ENCODE measurements around the gene SPATA17. TPM values are rescaled to one million over a fixed set of nuclear protein-coding genes. Genes with fewer than 3 reads are reported as not detected.
"Not testable (repeated sequence)": the region's sequence is repeated elsewhere in the genome, so short reads cannot be mapped to it uniquely, and the experiment has no call there.

Gene SPATA17, protein sequence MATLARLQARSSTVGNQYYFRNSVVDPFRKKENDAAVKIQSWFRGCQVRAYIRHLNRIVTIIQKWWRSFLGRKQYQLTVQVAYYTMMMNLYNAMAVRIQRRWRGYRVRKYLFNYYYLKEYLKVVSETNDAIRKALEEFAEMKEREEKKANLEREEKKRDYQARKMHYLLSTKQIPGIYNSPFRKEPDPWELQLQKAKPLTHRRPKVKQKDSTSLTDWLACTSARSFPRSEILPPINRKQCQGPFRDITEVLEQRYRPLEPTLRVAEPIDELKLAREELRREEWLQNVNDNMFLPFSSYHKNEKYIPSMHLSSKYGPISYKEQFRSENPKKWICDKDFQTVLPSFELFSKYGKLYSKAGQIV
- 0.03 and 0.49 TPM in 2 replicates for total RNA-seq (2014; rRNA removed; shearing (Covaris generic))

DNA sequence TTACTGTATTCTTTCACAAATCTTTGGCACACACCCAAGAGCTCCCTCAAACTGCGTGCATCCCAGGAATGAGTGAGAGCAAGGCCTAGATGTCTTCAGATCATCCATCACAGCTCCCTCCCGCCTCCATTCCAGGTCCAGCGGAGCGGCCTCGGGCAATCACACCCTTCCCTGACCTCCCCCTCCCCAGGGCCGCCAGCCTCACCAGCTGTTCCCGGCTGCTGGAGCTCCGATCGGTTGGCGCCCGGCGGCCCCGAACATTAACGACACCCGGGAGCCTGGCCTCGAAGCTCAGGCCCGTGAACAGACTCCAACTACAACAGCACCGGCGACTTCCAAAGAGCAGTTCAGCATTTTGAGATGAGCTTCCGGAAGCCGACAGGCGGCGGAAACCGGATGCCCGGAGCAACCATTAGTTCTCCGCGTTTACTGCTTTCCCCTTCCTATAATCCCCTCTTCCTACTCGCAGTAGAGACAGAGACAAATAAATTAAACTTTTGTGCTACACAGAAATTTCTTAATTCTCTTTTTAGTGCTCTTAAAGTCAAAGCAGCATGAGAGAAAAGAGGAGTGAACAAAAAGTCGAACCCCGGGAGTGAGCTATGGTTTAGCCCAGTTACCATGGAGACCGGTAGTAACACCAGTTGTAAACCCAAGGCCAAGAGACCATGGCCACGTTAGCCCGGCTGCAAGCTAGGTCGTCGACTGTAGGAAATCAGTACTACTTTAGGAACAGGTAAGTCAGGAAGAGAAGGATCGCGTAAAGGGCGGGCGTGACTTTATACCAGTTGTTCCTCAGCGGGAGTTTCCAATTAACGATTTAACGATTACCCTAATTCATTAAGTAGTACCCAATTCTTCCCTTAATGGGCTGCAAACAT, at the start of gene SPATA17, which contains the start of gene GPATCH2:
Gene SPATA17, plus strand, starts transcription at position 634 of the 881 bp plus-strand sequence. Its CDS starts 35 bp downstream, at position 669.
Gene GPATCH2, minus strand, starts transcription at position 380 of the 881 bp plus-strand sequence. Its CDS starts 119 bp downstream, at position 261.
- Histone ChIP-seq H3K27me3 (no peaks in the 10 kb centered on the region), H3K4me3 (peak within 1 kb of the TSS; percentile 75), H3K27ac (peak within 1 kb of the TSS; percentile 97), H3K4me1 (peaks cover 5% of the 10 kb centered on the region), H3K36me3 (no peaks in the 10 kb centered on the region), H3K9me3 (replicated peaks) (no peaks in the 10 kb centered on the region)
- DNase-seq = peak; percentile 85 to 93

DNA sequence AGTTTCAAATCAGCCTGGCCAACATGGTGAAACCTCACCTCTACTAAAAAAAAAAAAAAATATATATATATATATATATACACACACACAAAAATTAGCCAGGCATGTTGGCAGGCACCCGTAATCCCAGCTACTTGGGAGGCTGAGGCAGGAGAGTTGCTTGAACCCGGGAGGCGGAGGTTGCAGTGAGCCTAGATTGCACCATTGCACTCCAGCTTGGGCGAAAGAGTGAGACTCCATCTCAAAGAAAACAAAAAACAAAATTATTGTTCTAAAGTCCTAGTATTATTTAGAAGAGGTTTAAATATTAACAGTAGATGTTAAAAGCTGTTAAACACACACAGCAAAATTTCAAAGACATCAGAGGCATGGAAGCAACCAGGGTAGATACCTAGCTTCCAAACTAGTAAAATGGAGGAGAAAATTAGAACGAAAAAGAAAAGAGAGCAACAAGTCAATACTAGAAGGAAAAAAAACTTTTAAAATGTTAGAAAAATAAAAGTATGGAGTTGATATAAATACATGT, 46.8 kb upstream of the SPATA17 start:
- not testable (repeated sequence) for H3K9me3 ChIP-seq (replicated peaks); H3K4me1 ChIP-seq; H3K4me3 ChIP-seq; H3K36me3 ChIP-seq; H3K27me3 ChIP-seq; H3K27ac ChIP-seq; DNase-seq

GRCh38 chr1:217585577-217585976, 45.6 kb upstream of the SPATA17 start:
- H3K4me1 ChIP-seq = no peaks in the 10 kb centered on the region
- no peak overlapping the region for H3K27ac ChIP-seq
- no peaks in the 10 kb centered on the region for H3K27me3 ChIP-seq
- no peak for DNase-seq
- peaks cover 3% of the 10 kb centered on the region; the same call in 1 of the 2 replicates for H3K36me3 ChIP-seq
- H3K9me3 ChIP-seq (replicated peaks) = no peaks in the 10 kb centered on the region
- no peak overlapping the region for H3K4me3 ChIP-seq

DNA sequence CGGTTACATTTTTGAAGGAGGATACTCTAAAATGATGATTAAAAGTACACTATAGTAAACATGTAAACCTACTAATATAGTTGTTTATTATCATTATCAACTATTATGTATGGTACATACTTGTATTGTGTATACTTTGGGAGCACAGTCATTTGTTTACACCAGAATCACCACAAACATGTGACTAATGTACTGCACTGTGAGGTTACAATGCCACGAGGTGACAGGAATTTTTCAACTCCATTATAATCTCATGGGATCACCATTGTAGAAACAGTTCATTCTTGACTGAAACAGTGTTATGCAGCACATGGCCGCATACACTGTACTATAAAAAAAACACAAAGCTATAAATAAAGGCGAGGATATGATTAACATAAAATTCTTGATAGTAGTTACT, 44.6 kb upstream of the SPATA17 start:
- H3K4me1 ChIP-seq = no peaks in the 10 kb centered on the region
- no peak for DNase-seq
- no peaks in the 10 kb centered on the region for H3K9me3 ChIP-seq (replicated peaks)
- no peak overlapping the region for H3K27ac ChIP-seq
- no peaks in the 10 kb centered on the region for H3K27me3 ChIP-seq
- peaks cover 3% of the 10 kb centered on the region; the same call in 1 of the 2 replicates for H3K36me3 ChIP-seq
- H3K4me3 ChIP-seq = no peak overlapping the region

DNA sequence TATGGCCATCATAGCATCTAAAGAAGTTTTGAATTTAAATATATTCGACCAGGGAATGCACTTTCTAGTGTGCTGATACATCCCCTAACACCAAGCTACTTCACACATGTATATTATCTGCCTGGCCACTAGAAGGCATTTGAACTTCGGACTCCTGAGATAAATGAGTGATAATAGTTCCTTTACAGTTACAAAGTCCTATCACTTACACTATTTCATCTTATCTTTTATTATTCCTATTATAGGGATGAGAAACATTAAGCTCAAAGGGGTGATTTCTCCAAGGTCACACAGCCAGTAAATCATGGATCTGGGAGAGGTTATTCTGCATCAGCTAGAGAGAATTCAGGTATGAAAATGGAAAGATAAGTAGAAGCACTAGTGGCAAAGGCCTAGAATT, 40.5 kb upstream of the SPATA17 start:
- H3K4me1 ChIP-seq = no peaks in the 10 kb centered on the region
- no peaks in the 10 kb centered on the region for H3K27me3 ChIP-seq
- no peak overlapping the region for H3K4me3 ChIP-seq
- H3K27ac ChIP-seq = no peak overlapping the region
- no peaks in the 10 kb centered on the region for H3K9me3 ChIP-seq (replicated peaks)
- no peak for DNase-seq
- H3K36me3 ChIP-seq = peaks cover 3% of the 10 kb centered on the region; the same call in 1 of the 2 replicates

DNA sequence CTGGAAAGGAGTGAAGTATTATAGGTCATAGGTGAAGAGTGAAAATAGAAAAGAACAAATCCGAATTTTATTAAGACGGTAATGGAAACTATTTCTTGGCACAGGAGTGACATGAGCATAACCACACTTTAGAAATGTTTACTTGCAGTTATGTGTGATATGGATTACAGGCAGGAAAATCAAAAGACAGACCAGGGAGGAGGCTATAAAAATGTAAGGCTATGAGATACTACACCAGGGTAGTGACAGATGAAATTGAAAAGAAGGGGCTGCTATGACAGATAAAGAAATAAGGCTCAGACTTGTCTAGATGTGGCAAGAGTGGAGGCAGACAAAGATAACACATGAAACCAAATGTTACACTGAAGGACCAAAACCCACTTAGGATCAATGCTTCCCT, 32.0 kb upstream of the SPATA17 start:
- Histone ChIP-seq H3K27ac (no peak overlapping the region), H3K36me3 (no peaks in the 10 kb centered on the region; the same call in 1 of the 2 replicates)

DNA sequence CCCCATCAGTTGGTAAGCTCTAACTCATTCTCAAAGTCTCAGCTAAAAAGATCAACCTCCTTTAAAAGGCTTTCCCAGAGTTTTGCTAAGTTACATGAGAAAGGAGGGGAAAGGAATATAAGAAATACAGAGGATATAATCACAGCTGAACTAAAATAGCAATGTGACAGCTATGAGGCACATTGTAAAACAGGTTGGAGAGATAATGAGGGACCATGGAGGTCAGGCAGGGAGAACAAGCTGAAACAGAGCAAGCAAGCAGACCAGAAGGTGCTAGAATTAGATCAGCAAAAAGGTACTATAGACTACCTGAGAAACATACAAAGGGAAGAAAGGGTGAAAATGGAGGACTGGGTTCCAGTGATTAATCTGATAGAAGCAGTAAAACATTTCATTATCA, 28.8 kb upstream of the SPATA17 start:
- DNase-seq = no peak
- Histone ChIP-seq H3K4me1 (no peaks in the 10 kb centered on the region), H3K4me3 (no peak overlapping the region), H3K36me3 (peaks cover 2% of the 10 kb centered on the region; the same call in 1 of the 2 replicates), H3K9me3 (replicated peaks) (no peaks in the 10 kb centered on the region), H3K27ac (no peak overlapping the region), H3K27me3 (no peaks in the 10 kb centered on the region)

More for the DNA sequence above, 32.0 kb upstream of the SPATA17 start:
- H3K4me1 ChIP-seq = no peaks in the 10 kb centered on the region
- H3K9me3 ChIP-seq (replicated peaks) = no peaks in the 10 kb centered on the region
- no peak overlapping the region for H3K4me3 ChIP-seq
- no peak for DNase-seq
- no peaks in the 10 kb centered on the region for H3K27me3 ChIP-seq

GRCh38 chr1:217605390-217605789, 25.8 kb upstream of the SPATA17 start:
- DNase-seq = no peak

DNA sequence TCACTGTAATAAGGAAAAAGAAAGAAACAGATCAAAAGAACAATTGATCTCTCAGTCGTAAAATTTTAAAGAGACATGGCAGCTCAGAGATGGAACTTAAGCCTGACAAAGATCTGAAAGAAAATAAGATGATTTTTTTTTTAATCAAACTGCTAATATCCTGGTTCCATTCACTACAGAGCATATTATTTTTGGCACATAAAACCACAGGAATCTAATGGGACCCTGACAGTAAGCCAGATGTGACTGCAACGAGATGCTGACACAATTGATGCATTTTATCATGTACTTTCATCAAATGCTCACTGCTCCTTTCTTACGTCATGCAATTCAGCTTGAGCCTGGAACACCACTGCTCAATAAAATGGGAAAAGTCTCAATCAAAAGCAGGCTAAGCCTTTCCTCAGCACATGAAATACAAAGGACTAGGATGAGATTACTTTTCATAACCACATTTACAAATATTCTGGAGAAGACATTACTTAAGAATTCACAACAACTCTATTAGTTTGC, 16.9 kb upstream of the SPATA17 start:
- H3K9me3 ChIP-seq (replicated peaks) = no peaks in the 10 kb centered on the region
- peaks cover 28% of the 10 kb centered on the region for H3K36me3 ChIP-seq
- DNase-seq = no peak
- H3K4me3 ChIP-seq = no peak overlapping the region
- H3K4me1 ChIP-seq = no peaks in the 10 kb centered on the region
- H3K27me3 ChIP-seq = no peaks in the 10 kb centered on the region
- no peak overlapping the region for H3K27ac ChIP-seq

More at GRCh38 chr1:217605390-217605789, 25.8 kb upstream of the SPATA17 start:
- no peak overlapping the region for H3K4me3 ChIP-seq
- H3K36me3 ChIP-seq = peaks cover 16% of the 10 kb centered on the region; the same call in 1 of the 2 replicates
- H3K27ac ChIP-seq = no peak overlapping the region
- H3K9me3 ChIP-seq (replicated peaks) = no peaks in the 10 kb centered on the region
- H3K4me1 ChIP-seq = no peaks in the 10 kb centered on the region
- H3K27me3 ChIP-seq = no peaks in the 10 kb centered on the region

GRCh38 chr1:217617126-217617525, 14.0 kb upstream of the SPATA17 start:
- Histone ChIP-seq H3K27ac (no peak overlapping the region), H3K4me1 (no peaks in the 10 kb centered on the region), H3K9me3 (replicated peaks) (no peaks in the 10 kb centered on the region), H3K4me3 (no peak overlapping the region), H3K36me3 (peaks cover 23% of the 10 kb centered on the region), H3K27me3 (no peaks in the 10 kb centered on the region)
- peak in 1 of 2 experiments; percentile 23 for DNase-seq

- no peaks in the 10 kb centered on the region for H3K4me1 ChIP-seq
- no peak for DNase-seq
- no peak overlapping the region for H3K27ac ChIP-seq
- H3K4me3 ChIP-seq = no peak overlapping the region
- H3K27me3 ChIP-seq = no peaks in the 10 kb centered on the region
- no peaks in the 10 kb centered on the region for H3K9me3 ChIP-seq (replicated peaks)
- peaks cover 14% of the 10 kb centered on the region for H3K36me3 ChIP-seq
Observed at GRCh38 chr1:217620814-217621213, 10.3 kb upstream of the SPATA17 start.

DNA sequence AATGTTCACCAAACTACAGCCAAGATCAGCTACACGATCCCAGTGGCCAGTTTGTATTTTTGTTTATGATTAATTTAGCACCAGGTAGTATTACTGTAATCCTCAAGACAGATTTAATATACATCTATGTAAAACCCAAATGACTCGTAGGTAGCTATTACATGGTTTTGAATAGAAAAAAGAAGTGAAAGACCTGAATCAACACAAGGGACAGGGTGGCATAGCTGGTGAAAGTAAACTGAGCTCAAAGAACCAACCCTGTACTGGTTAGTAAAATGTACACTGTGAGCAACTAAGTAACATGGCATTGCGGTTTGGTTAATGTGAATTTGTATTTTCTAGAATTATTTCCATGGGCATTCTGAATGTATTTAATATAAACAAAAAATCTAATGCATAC, 9.1 kb upstream of the SPATA17 start:
- no peak for DNase-seq
- H3K27me3 ChIP-seq = no peaks in the 10 kb centered on the region
- H3K36me3 ChIP-seq = peaks cover 14% of the 10 kb centered on the region
- H3K4me3 ChIP-seq = no peak overlapping the region
- H3K4me1 ChIP-seq = no peaks in the 10 kb centered on the region
- no peaks in the 10 kb centered on the region for H3K9me3 ChIP-seq (replicated peaks)
- H3K27ac ChIP-seq = no peak overlapping the region

DNA sequence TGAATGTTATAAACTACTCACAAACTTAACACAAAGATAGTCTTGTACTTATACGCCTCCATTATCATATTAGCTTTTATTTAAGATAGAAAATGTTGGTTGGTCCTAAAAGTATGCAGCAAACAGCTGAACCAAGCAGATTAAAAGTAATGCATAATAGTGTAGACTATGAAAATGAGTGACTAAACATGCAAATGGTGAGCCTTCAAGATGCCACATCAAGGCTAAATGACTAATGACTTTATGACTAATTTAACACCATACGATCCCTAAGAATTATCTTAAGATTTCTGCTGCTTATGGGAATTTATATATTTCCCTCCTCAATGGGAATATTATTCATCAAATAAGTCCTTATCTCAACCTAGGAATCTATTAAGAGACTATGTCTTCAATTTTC, 4.8 kb upstream of the SPATA17 start:
- Histone ChIP-seq H3K4me1 (peaks cover 5% of the 10 kb centered on the region; the same call in 1 of the 2 replicates), H3K27me3 (no peaks in the 10 kb centered on the region), H3K4me3 (no peak overlapping the region), H3K9me3 (replicated peaks) (no peaks in the 10 kb centered on the region), H3K27ac (no peak overlapping the region), H3K36me3 (no peaks in the 10 kb centered on the region)
- DNase-seq = no peak

- Histone ChIP-seq H3K36me3 (no peaks in the 10 kb centered on the region), H3K4me1 (peaks cover 5% of the 10 kb centered on the region), H3K9me3 (replicated peaks) (no peaks in the 10 kb centered on the region), H3K27ac (no peak overlapping the region), H3K27me3 (no peaks in the 10 kb centered on the region), H3K4me3 (no peak overlapping the region)
- DNase-seq = no peak
Observed at GRCh38 chr1:217627431-217627830, 3.7 kb upstream of the SPATA17 start.

All from SJCRH30 (cell line).